CD14-positive monocyte (primary cell): ENCODE measurements around the gene MEX3D. TPM values are rescaled to one million over a fixed set of nuclear protein-coding genes. Genes with fewer than 3 reads are reported as not detected.

ENCODE experiments used
- DNase-seq, 3 donors: peaks; one replicate each; pipeline ENCODE4 v3.0.0-alpha.2; 2011 to 2022
- H2AFZ ChIP-seq: 2 replicates; pipeline ENCODE4 v1.6.0; 2012; ENCODE audit warnings: mild to moderate bottlenecking, low read depth, low read length, inconsistent platforms; ENCODE audit not compliant: insufficient read depth, poor library complexity, severe bottlenecking
- H3K27ac ChIP-seq, 2 donors: 1 replicate in 1 of 2; 2 replicates in 1 of 2; pipeline ENCODE4 v1.5.1; 2012 to 2013; ENCODE audit warnings: low read length in 2 of 2, control low read depth in 1 of 2, inconsistent platforms in 1 of 2, low read depth in 1 of 2, mild to moderate bottlenecking in 1 of 2
- H3K27me3 ChIP-seq, 2 donors: one replicate each; pipeline versions ENCODE4 v1.6.0 to v1.6.1; 2011 to 2013; ENCODE audit warnings: low read length in 2 of 2; ENCODE audit not compliant: control insufficient read depth in 2 of 2, insufficient read depth in 2 of 2
- H3K36me3 ChIP-seq, 2 donors: replicated peaks in 1 of 2; 1 replicate in 1 of 2; 2 replicates in 1 of 2; pipeline versions ENCODE4 v1.5.1 to v1.6.1; 2012 to 2013; ENCODE audit warnings: low read length in 2 of 2, control low read depth in 1 of 2, inconsistent platforms in 1 of 2, mild to moderate bottlenecking in 1 of 2; ENCODE audit not compliant: insufficient read depth in 2 of 2, control insufficient read depth in 1 of 2
- H3K4me1 ChIP-seq, 2 donors: 1 replicate in 1 of 2; 2 replicates in 1 of 2; pipeline versions ENCODE4 v1.5.1 to v1.6.1; 2012 to 2013; ENCODE audit warnings: low read length in 2 of 2, control low read depth in 1 of 2, inconsistent platforms in 1 of 2, mild to moderate bottlenecking in 1 of 2, moderate library complexity in 1 of 2; ENCODE audit not compliant: insufficient read depth in 2 of 2, control insufficient read depth in 1 of 2
- H3K4me2 ChIP-seq: replicated peaks from 2 replicates; pipeline ENCODE3; 2012; ENCODE audit warnings: low read length, moderate library complexity, mild to moderate bottlenecking; ENCODE audit not compliant: poor library complexity, severe bottlenecking; ENCODE audit errors: extremely low read depth
- H3K4me3 ChIP-seq, 3 experiments: fragments of 200-600 bp in 1 of 3; sonication (generic) in 1 of 3; replicated peaks in 1 of 3; 1 replicate in 2 of 3; 2 replicates in 1 of 3; pipeline ENCODE4 v1.5.1; 2011 to 2013; ENCODE audit warnings: low read length in 3 of 3, mild to moderate bottlenecking in 3 of 3, control low read depth in 2 of 3, low read depth in 2 of 3, inconsistent platforms in 1 of 3, moderate library complexity in 1 of 3
- H3K79me2 ChIP-seq: 2 replicates; pipeline ENCODE4 v1.6.0; 2012; ENCODE audit warnings: mild to moderate bottlenecking, control low read depth, inconsistent platforms, low read length, moderate library complexity; ENCODE audit not compliant: insufficient read depth
- H3K9ac ChIP-seq: 2 replicates; pipeline ENCODE4 v1.6.0; 2017; ENCODE audit warnings: low read length, mild to moderate bottlenecking; ENCODE audit not compliant: insufficient read depth, poor library complexity, severe bottlenecking
- H3K9me3 ChIP-seq, 2 donors: replicated peaks in 1 of 2; 1 replicate in 1 of 2; 2 replicates in 1 of 2; pipeline versions ENCODE4 v1.5.1 to v1.6.1; 2012 to 2013; ENCODE audit warnings: low read length in 2 of 2, control low read depth in 1 of 2; ENCODE audit not compliant: control insufficient read depth in 1 of 2, insufficient read depth in 1 of 2
- H4K20me1 ChIP-seq: 2 replicates; pipeline ENCODE4 v1.6.0; 2012; ENCODE audit warnings: mild to moderate bottlenecking, low read length, control low read depth, moderate library complexity; ENCODE audit not compliant: insufficient read depth
- H3K27ac Mint-ChIP-seq, 7 donors: one replicate each; pipeline ENCODE4 v1.8.0; 2020; ENCODE audit warnings: mild to moderate bottlenecking in 7 of 7, mixed read lengths in 7 of 7, moderate library complexity in 6 of 7, inconsistent platforms in 2 of 7
- H3K27me3 Mint-ChIP-seq, 3 donors: one replicate each; pipeline ENCODE4 v1.8.0; 2021 to 2022; ENCODE audit warnings: low read depth in 3 of 3, mild to moderate bottlenecking in 3 of 3, mixed read lengths in 3 of 3, moderate library complexity in 3 of 3, inconsistent platforms in 1 of 3
- H3K36me3 Mint-ChIP-seq, 2 donors: one replicate each; pipeline ENCODE4 v1.8.0; 2020; ENCODE audit warnings: mixed read lengths in 2 of 2, inconsistent platforms in 1 of 2, mild to moderate bottlenecking in 1 of 2
- H3K4me1 Mint-ChIP-seq: one replicate; pipeline ENCODE4 v1.8.0; 2020; ENCODE audit warnings: mild to moderate bottlenecking, mixed read lengths
- H3K4me3 Mint-ChIP-seq, 2 donors: one replicate each; pipeline ENCODE4 v1.8.0; 2020; ENCODE audit warnings: mild to moderate bottlenecking in 2 of 2, mixed read lengths in 2 of 2, moderate library complexity in 1 of 2
- H3K9me3 Mint-ChIP-seq, 7 donors: one replicate each; pipeline ENCODE4 v1.8.0; 2020 to 2022; ENCODE audit warnings: mixed read lengths in 7 of 7, mild to moderate bottlenecking in 6 of 7, moderate library complexity in 6 of 7, inconsistent platforms in 2 of 7
- CTCF ChIP-seq: fragments of 200-600 bp; IDR thresholded peaks from one replicate; pipeline ENCODE4 v1.8.0; 2022; ENCODE audit warnings: antibody characterized with exemption, mild to moderate bottlenecking
- WGBS: methylation state at CpG from one replicate; pipeline ENCODE4 v1.1.5; 2013; ENCODE audit warnings: missing lambda C conversion rate; ENCODE audit not compliant: insufficient coverage; 5-methylcytosine and 5-hydroxymethylcytosine counted together
- intact Hi-C, 2 donors: fragments of 100-400 bp; cut with micrococcal nuclease; formaldehyde crosslinking; loops; one replicate each; pipeline versions ENCODE4 v1.15.0 to v1.15.1; 2023
- polyA plus RNA-seq, 3 donors: library from polyadenylated mRNA; depleted of rRNA in 1 of 3; unstranded in 2 of 3; stranded (reverse) in 1 of 3; fragments of 300-500 nt in 2 of 3; fragments of >200 nt in 1 of 3; fragmentation: Illumina TruSeq in 2 of 3; gene quantifications; 1 replicate in 2 of 3; 2 replicates in 1 of 3; pipeline ENCODE4 v1.2.3, GENCODE V29; 2012 to 2021

The MEX3D gene
- polyA plus RNA-seq, 3 donors = 0.08 to 1.0 (median 0.10) TPM

- no peaks in the 10 kb centered on the region for H4K20me1 ChIP-seq
- Mint-ChIP-seq H3K27me3 (peaks cover 30 to 69% (median 50%) of the 10 kb centered on the region in 3 donors), H3K4me3 (no peak overlapping the region), H3K9me3 (peaks cover 4 to 17% (median 12%) of the 10 kb centered on the region in 7 donors), H3K4me1 (peaks cover 3% of the 10 kb centered on the region), H3K27ac (no peak overlapping the region), H3K36me3 (peaks cover 0 to 2% of the 10 kb centered on the region in 2 donors)
- H3K27me3 ChIP-seq = peaks cover 2 to 39% of the 10 kb centered on the region in 2 donors
- H3K4me2 ChIP-seq = no peak overlapping the region
- no peak overlapping the region for H3K27ac ChIP-seq
- H3K36me3 ChIP-seq = no peaks in the 10 kb centered on the region
- H3K4me1 ChIP-seq = peaks cover 4 to 11% of the 10 kb centered on the region in 2 donors
- DNase-seq = no peak
- H3K79me2 ChIP-seq = no peaks in the 10 kb centered on the region
- intact Hi-C loops = loop anchor here in 1 of 2 donors (10.0 kb wide), 1 partner anchor 70 kb away; no protein-coding TSS in a partner anchor
- H3K9me3 ChIP-seq = peaks cover 6 to 9% of the 10 kb centered on the region in 2 donors
- WGBS = 70% methylated on average over 4 of the region's 14 CpGs
- H2AFZ ChIP-seq = no peak overlapping the region
- no peak for TF ChIP-seq CTCF
- H3K4me3 ChIP-seq = no peak overlapping the region
- H3K9ac ChIP-seq = no peak overlapping the region
These were observed 53.0 kb downstream of the MEX3D start for GRCh38 chr19:1514986-1515721.

- H3K27me3 Mint-ChIP-seq = peaks cover 35 to 78% (median 59%) of the 10 kb centered on the region in 3 donors
- H3K27me3 ChIP-seq = peaks cover 2 to 46% of the 10 kb centered on the region in 2 donors
- H3K9ac ChIP-seq = no peak overlapping the region
These were observed 53.8 kb downstream of the MEX3D start for GRCh38 chr19:1514295-1514661.

More at GRCh38 chr19:1514295-1514661, 53.8 kb downstream of the MEX3D start:
- intact Hi-C loops = loop anchor here in 1 of 2 donors (10.0 kb wide), 1 partner anchor 69 kb away; no protein-coding TSS in a partner anchor
- Mint-ChIP-seq H3K4me3 (no peak overlapping the region), H3K36me3 (peaks cover 0 to 2% of the 10 kb centered on the region in 2 donors), H3K4me1 (peaks cover 8% of the 10 kb centered on the region), H3K27ac (no peak overlapping the region), H3K9me3 (peaks cover 7 to 19% (median 16%) of the 10 kb centered on the region in 7 donors)
- no peak overlapping the region for H3K4me3 ChIP-seq
- H3K9me3 ChIP-seq = peaks cover 9 to 14% of the 10 kb centered on the region in 2 donors
- H3K36me3 ChIP-seq = no peaks in the 10 kb centered on the region
- no peaks in the 10 kb centered on the region for H4K20me1 ChIP-seq
- DNase-seq = no peak
- H3K27ac ChIP-seq = no peak overlapping the region
- no peak for TF ChIP-seq CTCF
- 87% methylated on average over 3 of the region's 10 CpGs for WGBS
- H2AFZ ChIP-seq = no peak overlapping the region
- no peaks in the 10 kb centered on the region for H3K79me2 ChIP-seq
- H3K4me2 ChIP-seq = no peak overlapping the region
- H3K4me1 ChIP-seq = peaks cover 4 to 11% of the 10 kb centered on the region in 2 donors
